Kidney epithelial cell (primary cell): ENCODE measurements around the gene GNAO1. TPM values are rescaled to one million over a fixed set of nuclear protein-coding genes. Genes with fewer than 3 reads are reported as not detected.

Experiments
- DNase-seq: peaks from one replicate; pipeline ENCODE4 v3.0.0-alpha.2; 2010; ENCODE audit warnings: low read depth
- H3K27me3 ChIP-seq: 2 replicates; pipeline ENCODE4 v1.6.0; 2011; ENCODE audit warnings: low read length; ENCODE audit not compliant: control insufficient read depth, insufficient read depth
- H3K36me3 ChIP-seq: 2 replicates; pipeline ENCODE4 v1.5.1; 2011; ENCODE audit warnings: low read length; ENCODE audit not compliant: control insufficient read depth, insufficient read depth
- H3K4me3 ChIP-seq: 2 replicates; pipeline ENCODE4 v1.5.1; 2011; ENCODE audit warnings: low read depth, mild to moderate bottlenecking, control low read depth, low read length
- CTCF ChIP-seq: IDR thresholded peaks from 2 replicates; pipeline ENCODE4 v1.5.1; 2011; ENCODE audit warnings: mild to moderate bottlenecking, moderate library complexity, low read length, control low read depth, inconsistent platforms; ENCODE audit not compliant: insufficient read depth, poor library complexity, severe bottlenecking
- total RNA-seq: library from RNA; depleted of rRNA; stranded (reverse); fragments of >200 nt; gene quantifications from 2 replicates; pipeline ENCODE4 v1.2.3, GENCODE V29; 2015

The GNAO1 gene
- total RNA-seq, 1 donor from 2014 or later = 5.7 TPM

- no peaks in the 10 kb centered on the region for H3K36me3 ChIP-seq
- TF ChIP-seq CTCF = no peak
- no peak for DNase-seq
- H3K4me3 ChIP-seq = no peak overlapping the region
- no peaks in the 10 kb centered on the region for H3K27me3 ChIP-seq
These were observed 128.1 kb downstream of the GNAO1 start for GRCh38 chr16:56319376-56319775.

- Histone ChIP-seq H3K36me3 (no peaks in the 10 kb centered on the region), H3K27me3 (no peaks in the 10 kb centered on the region), H3K4me3 (no peak overlapping the region)
- no peak for TF ChIP-seq CTCF
- no peak for DNase-seq
These were observed 128.8 kb downstream of the GNAO1 start for GRCh38 chr16:56320056-56320455.

GRCh38 chr16:56320811-56321558 is 129.7 kb downstream of the GNAO1 start:
- Histone ChIP-seq H3K36me3 (no peaks in the 10 kb centered on the region), H3K27me3 (no peaks in the 10 kb centered on the region), H3K4me3 (no peak overlapping the region)
- no peak for TF ChIP-seq CTCF
- DNase-seq = no peak

GRCh38 chr16:56321571-56321970 is 130.3 kb downstream of the GNAO1 start:
- no peaks in the 10 kb centered on the region for H3K36me3 ChIP-seq
- no peak for DNase-seq
- no peak overlapping the region for H3K4me3 ChIP-seq
- H3K27me3 ChIP-seq = no peaks in the 10 kb centered on the region
- TF ChIP-seq CTCF = no peak

GRCh38 chr16:56324406-56324805 is 133.1 kb downstream of the GNAO1 start:
- peak; percentile 72 for DNase-seq
- no peaks in the 10 kb centered on the region for H3K27me3 ChIP-seq
- no peak overlapping the region for H3K4me3 ChIP-seq
- H3K36me3 ChIP-seq = no peaks in the 10 kb centered on the region
- no peak for TF ChIP-seq CTCF

GRCh38 chr16:56325956-56326355 is 134.7 kb downstream of the GNAO1 start:
- no peak overlapping the region for H3K4me3 ChIP-seq
- no peak for DNase-seq
- no peaks in the 10 kb centered on the region for H3K36me3 ChIP-seq
- no peak for TF ChIP-seq CTCF
- no peaks in the 10 kb centered on the region for H3K27me3 ChIP-seq
